ENCODE data around the gene SMARCC2.
A peak's percentile ranks its signal among the peaks of the same experiment; 100 is the strongest.

Gene SMARCC2

DNA sequence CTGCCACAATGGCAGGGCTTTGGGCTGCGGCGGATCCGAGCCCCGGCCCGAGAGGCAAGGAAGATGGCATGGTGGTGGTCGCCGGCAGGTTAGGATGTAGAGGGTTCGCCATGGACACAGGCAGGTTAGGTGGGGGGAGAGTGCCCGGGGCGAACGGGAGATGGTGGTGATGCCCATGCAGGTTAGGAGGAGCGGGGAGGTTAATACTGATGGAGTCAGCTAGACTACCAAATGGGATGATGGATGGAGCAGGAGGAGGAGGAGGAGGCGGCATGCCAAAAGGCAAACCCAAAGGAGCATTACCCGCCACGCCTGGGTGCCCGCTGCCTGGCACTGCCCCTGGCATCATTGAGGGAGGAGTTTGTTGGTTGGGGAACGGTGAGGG lies 24.9 kb downstream of the SMARCC2 start:
- CTCF ChIA-PET = no interaction called here
- POLR2A ChIA-PET = interaction anchor here (2.3 to 3.7 kb wide), 2 partner anchors 25 to 46 kb away, joined by 5 to 29 read pairs; partner anchors contain the start of genes SMARCC2 and ZC3H10
- Histone ChIP-seq H3K27ac (ENCODE audit: extremely low read depth, low read depth, low read length) (no peak overlapping the region), H3K4me3 (ENCODE audit: low read depth, low read length) (no peak overlapping the region), H3K36me3 (ENCODE audit: control insufficient read depth in 2 of 2, insufficient read depth in 1 of 2, low read length in 2 of 2) (peaks cover 49 to 93% of the 10 kb centered on the region in 2 experiments), H3K4me1 (ENCODE audit: control insufficient read depth, insufficient read depth, low read length) (peaks cover 3% of the 10 kb centered on the region; the same call in 1 of the 2 replicates), H3K9me3 (ENCODE audit: control insufficient read depth, insufficient read depth, low read depth, low read length) (no peaks in the 10 kb centered on the region)
- TF ChIP-seq ZFP37 (tag by site-specific recombination; IDR thresholded peaks at IDR 0.05) (no peak), ZNF600 (tag by site-specific recombination; IDR thresholded peaks at IDR 0.05) (0 out of 2 replicates have a peak, but pooled peaks have one; percentile 22), PRDM1 (tag by site-specific recombination; IDR thresholded peaks at IDR 0.05) (no peak), ZNF626 (tag by site-specific recombination; IDR thresholded peaks at IDR 0.05) (no peak), ZNF350 (tag by site-specific recombination; IDR thresholded peaks at IDR 0.05) (no peak), ZNF140 (tag by site-specific recombination; IDR thresholded peaks at IDR 0.05) (no peak), ZNF558 (tag by site-specific recombination; IDR thresholded peaks at IDR 0.05) (no peak), ZSCAN16 (tag by site-specific recombination; IDR thresholded peaks at IDR 0.05) (no peak), ZNF585B (tag by site-specific recombination; IDR thresholded peaks at IDR 0.05) (no peak), IKZF3 (tag by site-specific recombination; IDR thresholded peaks at IDR 0.05) (no peak), ZNF366 (tag by site-specific recombination; conservative IDR thresholded peaks at IDR 0.05) (no peak), ZNF791 (tag by site-specific recombination; IDR thresholded peaks at IDR 0.05) (no peak), ZBTB48 (tag by site-specific recombination; IDR thresholded peaks at IDR 0.05) (no peak)
- TF ChIP-seq, protein P1, sequence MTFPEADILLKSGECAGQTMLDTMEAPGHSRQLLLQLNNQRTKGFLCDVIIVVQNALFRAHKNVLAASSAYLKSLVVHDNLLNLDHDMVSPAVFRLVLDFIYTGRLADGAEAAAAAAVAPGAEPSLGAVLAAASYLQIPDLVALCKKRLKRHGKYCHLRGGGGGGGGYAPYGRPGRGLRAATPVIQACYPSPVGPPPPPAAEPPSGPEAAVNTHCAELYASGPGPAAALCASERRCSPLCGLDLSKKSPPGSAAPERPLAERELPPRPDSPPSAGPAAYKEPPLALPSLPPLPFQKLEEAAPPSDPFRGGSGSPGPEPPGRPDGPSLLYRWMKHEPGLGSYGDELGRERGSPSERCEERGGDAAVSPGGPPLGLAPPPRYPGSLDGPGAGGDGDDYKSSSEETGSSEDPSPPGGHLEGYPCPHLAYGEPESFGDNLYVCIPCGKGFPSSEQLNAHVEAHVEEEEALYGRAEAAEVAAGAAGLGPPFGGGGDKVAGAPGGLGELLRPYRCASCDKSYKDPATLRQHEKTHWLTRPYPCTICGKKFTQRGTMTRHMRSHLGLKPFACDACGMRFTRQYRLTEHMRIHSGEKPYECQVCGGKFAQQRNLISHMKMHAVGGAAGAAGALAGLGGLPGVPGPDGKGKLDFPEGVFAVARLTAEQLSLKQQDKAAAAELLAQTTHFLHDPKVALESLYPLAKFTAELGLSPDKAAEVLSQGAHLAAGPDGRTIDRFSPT (tag by site-specific recombination; IDR thresholded peaks at IDR 0.05) = peak; percentile 95
- TF ChIP-seq, protein P2, sequence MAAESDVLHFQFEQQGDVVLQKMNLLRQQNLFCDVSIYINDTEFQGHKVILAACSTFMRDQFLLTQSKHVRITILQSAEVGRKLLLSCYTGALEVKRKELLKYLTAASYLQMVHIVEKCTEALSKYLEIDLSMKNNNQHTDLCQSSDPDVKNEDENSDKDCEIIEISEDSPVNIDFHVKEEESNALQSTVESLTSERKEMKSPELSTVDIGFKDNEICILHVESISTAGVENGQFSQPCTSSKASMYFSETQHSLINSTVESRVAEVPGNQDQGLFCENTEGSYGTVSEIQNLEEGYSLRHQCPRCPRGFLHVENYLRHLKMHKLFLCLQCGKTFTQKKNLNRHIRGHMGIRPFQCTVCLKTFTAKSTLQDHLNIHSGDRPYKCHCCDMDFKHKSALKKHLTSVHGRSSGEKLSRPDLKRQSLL (tag by site-specific recombination; IDR thresholded peaks at IDR 0.05) = no peak
- TF ChIP-seq, protein P3, sequence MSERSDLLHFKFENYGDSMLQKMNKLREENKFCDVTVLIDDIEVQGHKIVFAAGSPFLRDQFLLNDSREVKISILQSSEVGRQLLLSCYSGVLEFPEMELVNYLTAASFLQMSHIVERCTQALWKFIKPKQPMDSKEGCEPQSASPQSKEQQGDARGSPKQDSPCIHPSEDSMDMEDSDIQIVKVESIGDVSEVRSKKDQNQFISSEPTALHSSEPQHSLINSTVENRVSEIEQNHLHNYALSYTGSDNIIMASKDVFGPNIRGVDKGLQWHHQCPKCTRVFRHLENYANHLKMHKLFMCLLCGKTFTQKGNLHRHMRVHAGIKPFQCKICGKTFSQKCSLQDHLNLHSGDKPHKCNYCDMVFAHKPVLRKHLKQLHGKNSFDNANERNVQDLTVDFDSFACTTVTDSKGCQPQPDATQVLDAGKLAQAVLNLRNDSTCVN (tag by site-specific recombination; optimal IDR thresholded peaks at IDR 0.05) = no peak
- TF ChIP-seq, protein P4, sequence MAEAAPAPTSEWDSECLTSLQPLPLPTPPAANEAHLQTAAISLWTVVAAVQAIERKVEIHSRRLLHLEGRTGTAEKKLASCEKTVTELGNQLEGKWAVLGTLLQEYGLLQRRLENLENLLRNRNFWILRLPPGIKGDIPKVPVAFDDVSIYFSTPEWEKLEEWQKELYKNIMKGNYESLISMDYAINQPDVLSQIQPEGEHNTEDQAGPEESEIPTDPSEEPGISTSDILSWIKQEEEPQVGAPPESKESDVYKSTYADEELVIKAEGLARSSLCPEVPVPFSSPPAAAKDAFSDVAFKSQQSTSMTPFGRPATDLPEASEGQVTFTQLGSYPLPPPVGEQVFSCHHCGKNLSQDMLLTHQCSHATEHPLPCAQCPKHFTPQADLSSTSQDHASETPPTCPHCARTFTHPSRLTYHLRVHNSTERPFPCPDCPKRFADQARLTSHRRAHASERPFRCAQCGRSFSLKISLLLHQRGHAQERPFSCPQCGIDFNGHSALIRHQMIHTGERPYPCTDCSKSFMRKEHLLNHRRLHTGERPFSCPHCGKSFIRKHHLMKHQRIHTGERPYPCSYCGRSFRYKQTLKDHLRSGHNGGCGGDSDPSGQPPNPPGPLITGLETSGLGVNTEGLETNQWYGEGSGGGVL (tag by site-specific recombination; IDR thresholded peaks at IDR 0.05) = no peak
- TF ChIP-seq, protein P5, sequence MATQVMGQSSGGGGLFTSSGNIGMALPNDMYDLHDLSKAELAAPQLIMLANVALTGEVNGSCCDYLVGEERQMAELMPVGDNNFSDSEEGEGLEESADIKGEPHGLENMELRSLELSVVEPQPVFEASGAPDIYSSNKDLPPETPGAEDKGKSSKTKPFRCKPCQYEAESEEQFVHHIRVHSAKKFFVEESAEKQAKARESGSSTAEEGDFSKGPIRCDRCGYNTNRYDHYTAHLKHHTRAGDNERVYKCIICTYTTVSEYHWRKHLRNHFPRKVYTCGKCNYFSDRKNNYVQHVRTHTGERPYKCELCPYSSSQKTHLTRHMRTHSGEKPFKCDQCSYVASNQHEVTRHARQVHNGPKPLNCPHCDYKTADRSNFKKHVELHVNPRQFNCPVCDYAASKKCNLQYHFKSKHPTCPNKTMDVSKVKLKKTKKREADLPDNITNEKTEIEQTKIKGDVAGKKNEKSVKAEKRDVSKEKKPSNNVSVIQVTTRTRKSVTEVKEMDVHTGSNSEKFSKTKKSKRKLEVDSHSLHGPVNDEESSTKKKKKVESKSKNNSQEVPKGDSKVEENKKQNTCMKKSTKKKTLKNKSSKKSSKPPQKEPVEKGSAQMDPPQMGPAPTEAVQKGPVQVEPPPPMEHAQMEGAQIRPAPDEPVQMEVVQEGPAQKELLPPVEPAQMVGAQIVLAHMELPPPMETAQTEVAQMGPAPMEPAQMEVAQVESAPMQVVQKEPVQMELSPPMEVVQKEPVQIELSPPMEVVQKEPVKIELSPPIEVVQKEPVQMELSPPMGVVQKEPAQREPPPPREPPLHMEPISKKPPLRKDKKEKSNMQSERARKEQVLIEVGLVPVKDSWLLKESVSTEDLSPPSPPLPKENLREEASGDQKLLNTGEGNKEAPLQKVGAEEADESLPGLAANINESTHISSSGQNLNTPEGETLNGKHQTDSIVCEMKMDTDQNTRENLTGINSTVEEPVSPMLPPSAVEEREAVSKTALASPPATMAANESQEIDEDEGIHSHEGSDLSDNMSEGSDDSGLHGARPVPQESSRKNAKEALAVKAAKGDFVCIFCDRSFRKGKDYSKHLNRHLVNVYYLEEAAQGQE (tag by site-specific recombination; IDR thresholded peaks at IDR 0.05) = no peak

Measured in HEK293 (cell line).